Osteocyte (in vitro differentiated cells): Measurements from ENCODE around the gene DNAL1. TPM values are rescaled to one million over a fixed set of nuclear protein-coding genes. Genes with fewer than 3 reads are reported as not detected.

Source experiments
- DNase-seq: peaks from one replicate; pipeline ENCODE4 v3.0.0; 2021; ENCODE audit warnings: mixed read lengths; ENCODE audit not compliant: unreplicated experiment; ENCODE audit errors: extremely low spot score
- H3K27ac Mint-ChIP-seq: one replicate; pipeline ENCODE4 v1.8.0; 2021; ENCODE audit warnings: mild to moderate bottlenecking, mixed read lengths; ENCODE audit not compliant: unreplicated experiment
- H3K27me3 Mint-ChIP-seq: one replicate; pipeline ENCODE4 v1.8.0; 2021; ENCODE audit warnings: mixed read lengths; ENCODE audit not compliant: unreplicated experiment
- H3K36me3 Mint-ChIP-seq: one replicate; pipeline ENCODE4 v1.8.0; 2021; ENCODE audit warnings: mixed read lengths; ENCODE audit not compliant: unreplicated experiment
- H3K4me1 Mint-ChIP-seq: one replicate; pipeline ENCODE4 v1.8.0; 2021; ENCODE audit warnings: mixed read lengths; ENCODE audit not compliant: unreplicated experiment
- H3K4me3 Mint-ChIP-seq: one replicate; pipeline ENCODE4 v1.8.0; 2021; ENCODE audit warnings: mild to moderate bottlenecking, moderate library complexity, mixed read lengths; ENCODE audit not compliant: unreplicated experiment
- H3K9me3 Mint-ChIP-seq: one replicate; pipeline ENCODE4 v1.8.0; 2021; ENCODE audit warnings: mixed read lengths; ENCODE audit not compliant: unreplicated experiment
- long read RNA-seq: library from polyadenylated mRNA; unstranded; transcript quantifications from one replicate; pipeline ENCODE4 v2.0.0, GENCODE V29; 2021
- total RNA-seq: library from RNA; stranded (reverse); gene quantifications from 2 replicates; pipeline ENCODE4 v1.2.1, GENCODE V29; 2021
- TF ChIP-seq, protein P1 (sequence below): fragments of 200-600 bp; sonication (generic); IDR thresholded peaks from 2 replicates; pipeline ENCODE4 v1.5.0; 2021; ENCODE audit warnings: antibody characterized with exemption, mild to moderate bottlenecking, moderate library complexity

Gene DNAL1, protein sequence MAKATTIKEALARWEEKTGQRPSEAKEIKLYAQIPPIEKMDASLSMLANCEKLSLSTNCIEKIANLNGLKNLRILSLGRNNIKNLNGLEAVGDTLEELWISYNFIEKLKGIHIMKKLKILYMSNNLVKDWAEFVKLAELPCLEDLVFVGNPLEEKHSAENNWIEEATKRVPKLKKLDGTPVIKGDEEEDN
- total RNA-seq = 12.5 and 12.7 TPM in 2 replicates
- long read RNA-seq, full-length matches to known transcripts = 6 of 11 reads
- long read RNA-seq, partial matches to known transcripts = 0 of 11 reads
- long read RNA-seq, other reads (novel, unspliced or antisense) = 5 of 11 reads

DNA sequence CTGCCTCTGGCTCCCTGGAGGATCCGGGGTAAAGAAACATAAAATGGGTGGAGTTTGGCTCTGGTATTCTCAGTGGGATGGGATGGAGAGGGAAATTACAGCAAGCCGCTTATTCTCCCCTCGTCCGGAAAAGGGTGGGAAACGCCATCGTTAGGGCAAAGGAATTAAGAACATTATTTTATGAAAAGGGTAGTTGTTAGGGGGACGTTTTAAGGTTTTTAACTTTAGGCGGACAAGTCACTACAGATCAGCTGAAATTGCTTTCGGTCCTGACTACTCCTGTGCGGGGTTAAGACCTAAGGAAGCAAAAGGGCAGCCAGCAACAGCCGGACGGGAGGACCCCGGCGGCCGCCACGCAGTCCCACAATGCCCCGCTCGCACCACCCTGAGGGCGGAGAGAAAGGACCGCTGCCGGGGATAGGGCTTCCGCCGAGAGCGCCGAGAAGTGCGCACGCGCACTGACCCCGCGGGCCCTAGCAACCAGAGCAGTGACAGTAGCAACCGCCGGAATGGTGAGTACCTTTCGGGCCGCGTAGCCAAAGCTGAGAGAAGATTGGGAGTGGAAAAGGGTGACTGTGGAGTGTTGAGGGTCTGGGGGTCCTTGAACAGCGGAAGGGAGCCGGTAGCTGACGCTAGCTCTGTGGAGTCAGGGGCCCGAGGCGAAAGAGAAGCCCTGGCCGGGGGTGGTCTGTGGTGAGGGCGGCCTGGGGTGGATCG, at the start of gene DNAL1:
Gene DNAL1 (plus strand): TSS at position 456 of the 717 bp plus-strand sequence. CDS start 54 bp downstream, at position 510.
- Mint-ChIP-seq H3K4me3 (peak within 1 kb of the TSS; percentile 89), H3K27ac (peak within 1 kb of the TSS; percentile 91), H3K9me3 (no peaks in the 10 kb centered on the region), H3K36me3 (no peaks in the 10 kb centered on the region), H3K27me3 (no peaks in the 10 kb centered on the region), H3K4me1 (peaks cover 23% of the 10 kb centered on the region)
- DNase-seq = peak; percentile 97
- TF ChIP-seq, protein P1, sequence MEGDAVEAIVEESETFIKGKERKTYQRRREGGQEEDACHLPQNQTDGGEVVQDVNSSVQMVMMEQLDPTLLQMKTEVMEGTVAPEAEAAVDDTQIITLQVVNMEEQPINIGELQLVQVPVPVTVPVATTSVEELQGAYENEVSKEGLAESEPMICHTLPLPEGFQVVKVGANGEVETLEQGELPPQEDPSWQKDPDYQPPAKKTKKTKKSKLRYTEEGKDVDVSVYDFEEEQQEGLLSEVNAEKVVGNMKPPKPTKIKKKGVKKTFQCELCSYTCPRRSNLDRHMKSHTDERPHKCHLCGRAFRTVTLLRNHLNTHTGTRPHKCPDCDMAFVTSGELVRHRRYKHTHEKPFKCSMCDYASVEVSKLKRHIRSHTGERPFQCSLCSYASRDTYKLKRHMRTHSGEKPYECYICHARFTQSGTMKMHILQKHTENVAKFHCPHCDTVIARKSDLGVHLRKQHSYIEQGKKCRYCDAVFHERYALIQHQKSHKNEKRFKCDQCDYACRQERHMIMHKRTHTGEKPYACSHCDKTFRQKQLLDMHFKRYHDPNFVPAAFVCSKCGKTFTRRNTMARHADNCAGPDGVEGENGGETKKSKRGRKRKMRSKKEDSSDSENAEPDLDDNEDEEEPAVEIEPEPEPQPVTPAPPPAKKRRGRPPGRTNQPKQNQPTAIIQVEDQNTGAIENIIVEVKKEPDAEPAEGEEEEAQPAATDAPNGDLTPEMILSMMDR = no peak

DNA sequence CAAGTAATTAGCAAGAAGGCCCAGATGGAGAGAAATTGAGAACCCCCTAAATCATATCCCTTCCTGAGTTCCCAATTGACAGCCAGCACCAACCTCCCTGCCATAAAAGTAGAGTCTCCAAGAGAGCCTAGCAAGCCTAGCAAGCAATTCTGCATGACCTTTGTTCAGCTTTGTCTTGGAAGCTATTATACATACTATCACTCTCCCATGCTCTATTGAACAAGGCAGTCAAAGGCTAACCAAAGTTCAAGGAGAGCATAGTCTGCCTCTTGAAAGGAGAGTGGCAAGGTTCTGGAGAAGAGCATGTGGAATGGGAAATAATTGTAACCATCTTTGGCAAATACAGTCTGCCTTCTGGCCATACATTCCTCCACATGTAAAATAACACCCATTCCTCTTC, 45.3 kb upstream of the DNAL1 start:
- Mint-ChIP-seq H3K4me1 (peaks cover 6% of the 10 kb centered on the region), H3K36me3 (no peaks in the 10 kb centered on the region), H3K27me3 (no peaks in the 10 kb centered on the region), H3K4me3 (no peak overlapping the region), H3K27ac (no peak overlapping the region), H3K9me3 (no peaks in the 10 kb centered on the region)
- no peak for DNase-seq
- TF ChIP-seq, protein P1 = no peak

DNA sequence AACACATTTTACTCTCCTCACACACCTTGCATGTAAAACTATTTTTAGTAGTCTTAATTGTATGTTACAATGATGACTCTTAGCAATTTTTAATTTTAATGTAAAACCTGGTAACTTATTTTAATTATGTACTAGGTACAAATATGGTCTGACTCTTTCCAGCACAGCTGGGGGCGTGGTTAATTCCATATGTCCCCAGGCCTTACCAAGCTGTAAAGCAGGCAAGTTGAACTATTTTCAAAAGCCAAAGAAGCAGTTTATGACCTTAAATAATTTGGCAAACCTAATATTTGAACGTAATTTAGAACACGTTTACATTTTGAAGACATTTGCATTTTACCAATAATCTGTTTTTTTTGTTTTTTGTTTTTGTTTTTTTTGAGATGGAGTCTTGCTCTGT, 41.8 kb upstream of the DNAL1 start:
- Mint-ChIP-seq H3K4me3 (no peak overlapping the region), H3K36me3 (no peaks in the 10 kb centered on the region), H3K27ac (no peak overlapping the region), H3K9me3 (no peaks in the 10 kb centered on the region), H3K27me3 (no peaks in the 10 kb centered on the region), H3K4me1 (peaks cover 6% of the 10 kb centered on the region)
- TF ChIP-seq, protein P1 = no peak
- no peak for DNase-seq

DNA sequence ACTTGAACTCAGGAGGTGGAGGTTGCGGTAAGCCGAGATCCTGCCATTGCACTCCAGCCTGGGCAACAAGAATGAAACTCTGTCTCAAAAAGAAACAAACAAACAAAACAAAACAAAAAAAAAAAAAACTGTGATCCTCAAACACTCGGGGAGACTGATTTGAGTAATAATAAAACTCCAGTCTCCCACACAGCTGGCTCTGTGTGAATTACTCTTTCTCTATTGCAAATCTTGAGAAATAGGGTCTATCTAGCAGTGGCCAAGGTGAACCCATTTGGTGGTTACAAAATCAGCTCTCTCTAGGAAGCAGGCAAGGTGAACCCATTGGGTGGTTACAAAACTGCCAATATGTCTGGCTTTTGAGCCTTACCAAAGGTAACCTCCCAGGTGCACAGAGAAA, 38.5 kb upstream of the DNAL1 start:
- no peaks in the 10 kb centered on the region for H3K27me3 Mint-ChIP-seq

DNA sequence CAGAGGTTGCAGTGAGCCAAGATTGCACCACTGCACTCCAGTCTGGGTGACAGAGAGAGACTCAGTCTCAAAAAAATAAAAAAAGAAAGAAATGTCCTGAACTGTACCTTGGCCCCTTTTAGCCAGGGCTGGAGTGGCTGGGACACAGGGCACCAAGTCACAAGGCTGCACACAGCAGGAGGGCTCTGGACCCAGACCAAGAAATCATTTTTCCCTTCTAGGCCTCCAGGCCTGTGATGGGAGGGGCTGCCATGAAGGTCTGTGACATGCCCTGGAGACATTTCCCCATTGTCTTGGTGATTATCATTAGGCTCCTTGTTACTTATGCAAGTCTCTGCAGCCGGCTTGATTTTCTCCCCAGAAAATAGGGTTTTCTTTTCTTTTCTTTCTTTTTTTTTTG, 37.5 kb upstream of the DNAL1 start:
- H3K36me3 Mint-ChIP-seq = no peaks in the 10 kb centered on the region
- no peak overlapping the region for H3K4me3 Mint-ChIP-seq
- no peaks in the 10 kb centered on the region for H3K9me3 Mint-ChIP-seq
- H3K4me1 Mint-ChIP-seq = peaks cover 7% of the 10 kb centered on the region
- TF ChIP-seq, protein P1 = no peak
- H3K27ac Mint-ChIP-seq = no peak overlapping the region
- H3K27me3 Mint-ChIP-seq = no peaks in the 10 kb centered on the region
- DNase-seq = no peak

More for the DNA sequence above, 38.5 kb upstream of the DNAL1 start:
- Mint-ChIP-seq H3K27ac (no peak overlapping the region), H3K4me1 (peaks cover 6% of the 10 kb centered on the region), H3K4me3 (no peak overlapping the region), H3K9me3 (no peaks in the 10 kb centered on the region), H3K36me3 (no peaks in the 10 kb centered on the region)
- TF ChIP-seq, protein P1 = no peak
- no peak for DNase-seq
